Progenitor cell of endocrine pancreas (in vitro differentiated cells): Measurements from ENCODE around the gene MCTP1. TPM values are rescaled to one million over a fixed set of nuclear protein-coding genes. Genes with fewer than 3 reads are reported as not detected.

Experiments used
- DNase-seq: peaks from one replicate; pipeline ENCODE4 v3.0.0; 2021; ENCODE audit warnings: low spot score; ENCODE audit not compliant: unreplicated experiment
- H3K27ac Mint-ChIP-seq: 2 replicates; pipeline ENCODE4 v1.8.0; 2021; ENCODE audit warnings: mild to moderate bottlenecking, moderate library complexity, mixed read lengths
- H3K27me3 Mint-ChIP-seq: 2 replicates; pipeline ENCODE4 v1.8.0; 2021; ENCODE audit warnings: mixed read lengths
- H3K36me3 Mint-ChIP-seq: 2 replicates; pipeline ENCODE4 v1.8.0; 2022; ENCODE audit warnings: mixed read lengths; ENCODE audit not compliant: insufficient read depth
- H3K4me1 Mint-ChIP-seq: 2 replicates; pipeline ENCODE4 v1.8.0; 2021; ENCODE audit warnings: low read depth, mixed read lengths
- H3K4me3 Mint-ChIP-seq: 2 replicates; pipeline ENCODE4 v1.8.0; 2021; ENCODE audit warnings: low read depth, mild to moderate bottlenecking, moderate library complexity, mixed read lengths
- H3K9me3 Mint-ChIP-seq: 2 replicates; pipeline ENCODE4 v1.8.0; 2021; ENCODE audit warnings: low read depth, mixed read lengths
- CTCF ChIP-seq: fragments of 200-600 bp; sonication (generic); IDR thresholded peaks from one replicate; pipeline ENCODE4 v1.5.0; 2021; ENCODE audit warnings: antibody characterized with exemption, mild to moderate bottlenecking; ENCODE audit not compliant: unreplicated experiment
- total RNA-seq: library from RNA; stranded (reverse); gene quantifications from 2 replicates; pipeline ENCODE4 v1.2.1, GENCODE V29; 2021

Gene MCTP1
- total RNA-seq, 1 donor from 2014 or later: 1.7 TPM

DNA sequence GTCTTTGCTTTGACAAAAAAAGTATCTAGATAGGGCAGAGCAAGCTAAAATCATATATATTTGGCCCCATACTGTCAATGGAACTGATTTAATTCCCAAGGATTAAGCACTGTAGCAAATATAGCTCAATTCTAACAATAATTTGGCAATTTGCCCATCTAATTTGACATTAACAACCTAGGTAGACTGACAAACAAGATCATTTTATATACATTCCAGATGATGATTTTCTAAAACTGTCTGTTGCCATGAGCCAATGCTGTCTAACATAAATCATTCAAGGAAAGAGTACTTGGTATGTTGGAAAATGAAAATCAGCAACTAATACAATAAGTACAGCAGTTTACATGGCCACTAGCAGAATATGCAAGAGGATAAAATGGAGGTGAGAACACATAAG is 32.1 kb downstream of the MCTP1 start:
- Mint-ChIP-seq H3K27me3 (no peaks in the 10 kb centered on the region), H3K9me3 (no peaks in the 10 kb centered on the region)

GRCh38 chr5:95251185-95251584 is 33.7 kb downstream of the MCTP1 start:
- no peak for TF ChIP-seq CTCF
- Mint-ChIP-seq H3K9me3 (no peaks in the 10 kb centered on the region), H3K27me3 (no peaks in the 10 kb centered on the region), H3K4me3 (no peak overlapping the region), H3K4me1 (no peaks in the 10 kb centered on the region), H3K36me3 (no peaks in the 10 kb centered on the region), H3K27ac (no peak overlapping the region)
- no peak for DNase-seq

More for the DNA sequence above, 32.1 kb downstream of the MCTP1 start:
- no peak overlapping the region for H3K4me3 Mint-ChIP-seq
- no peak for DNase-seq
- H3K4me1 Mint-ChIP-seq: no peaks in the 10 kb centered on the region
- H3K27ac Mint-ChIP-seq: no peak overlapping the region
- no peaks in the 10 kb centered on the region for H3K36me3 Mint-ChIP-seq
- TF ChIP-seq CTCF: no peak

DNA sequence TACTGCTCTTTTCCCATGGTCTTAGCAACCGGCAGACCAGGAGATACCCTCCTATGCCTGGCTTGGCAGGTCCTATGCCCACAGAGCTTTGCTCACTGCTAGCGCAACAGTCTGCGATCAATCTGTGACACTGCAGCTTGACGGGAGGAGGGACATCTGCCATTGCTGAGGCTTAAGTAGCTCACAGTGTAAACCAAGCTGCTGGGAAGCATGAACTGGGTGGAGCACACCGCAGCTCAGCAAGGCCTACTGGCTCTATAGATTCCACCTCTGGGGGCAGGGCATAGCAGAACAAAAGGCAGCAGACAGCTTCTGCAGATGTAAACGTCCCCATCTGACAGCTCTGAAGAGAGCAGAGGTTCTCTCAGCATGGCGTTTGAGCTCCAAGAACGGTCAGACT is 40.4 kb downstream of the MCTP1 start:
- Mint-ChIP-seq H3K4me3 (no peak overlapping the region), H3K9me3 (no peaks in the 10 kb centered on the region), H3K27me3 (no peaks in the 10 kb centered on the region), H3K27ac (no peak overlapping the region), H3K36me3 (no peaks in the 10 kb centered on the region), H3K4me1 (no peaks in the 10 kb centered on the region)
- DNase-seq: no peak
- TF ChIP-seq CTCF: no peak

- Mint-ChIP-seq H3K4me1 (no peaks in the 10 kb centered on the region), H3K4me3 (no peak overlapping the region), H3K9me3 (no peaks in the 10 kb centered on the region), H3K27me3 (no peaks in the 10 kb centered on the region), H3K27ac (no peak overlapping the region), H3K36me3 (no peaks in the 10 kb centered on the region)
- no peak for DNase-seq
- TF ChIP-seq CTCF: no peak
These were observed 43.3 kb downstream of the MCTP1 start for GRCh38 chr5:95241635-95242034.

- Mint-ChIP-seq H3K9me3 (no peaks in the 10 kb centered on the region), H3K4me1 (no peaks in the 10 kb centered on the region), H3K27ac (no peak overlapping the region), H3K36me3 (no peaks in the 10 kb centered on the region), H3K4me3 (no peak overlapping the region), H3K27me3 (no peaks in the 10 kb centered on the region)
- TF ChIP-seq CTCF: no peak
- DNase-seq: no peak
These were observed 43.7 kb downstream of the MCTP1 start for GRCh38 chr5:95241161-95241560.
